ENCODE measurements around the gene SPEM1. TPM values are rescaled to one million over a fixed set of nuclear protein-coding genes. Genes with fewer than 3 reads are reported as not detected.

Gene SPEM1
- total and polyA plus RNA-seq, 2 of the 13 experiments (the other 11 are each of a cell fraction or from before 2014, with no cell fraction given) = not detected

- no peak for TF ChIP-seq MYPOP (CRISPR knock-in tag; IDR thresholded peaks at IDR 0.05)
- no peak for TF ChIP-seq HMG20B (CRISPR knock-in tag; conservative IDR thresholded peaks at IDR 0.05)
- no peak for TF ChIP-seq ZNF101 (CRISPR knock-in tag; IDR thresholded peaks at IDR 0.05; ENCODE audit: borderline replicate concordance, low read depth)
- TF ChIP-seq SMARCE1 (IDR thresholded peaks at IDR 0.05; ENCODE audit: borderline replicate concordance) = no peak
- no peak for TF ChIP-seq ZNF788 (CRISPR knock-in tag; IDR thresholded peaks at IDR 0.05; ENCODE audit: borderline replicate concordance)
- no peak for TF ChIP-seq SRSF1 (optimal IDR thresholded peaks at IDR 0.05; ENCODE audit: low read depth, low read length)
- TF ChIP-seq ZNF546 (CRISPR knock-in tag; conservative IDR thresholded peaks at IDR 0.05) = no peak; the same call in 1 of the 2 replicates
- no peak for TF ChIP-seq ZNF337 (CRISPR knock-in tag; IDR thresholded peaks at IDR 0.05; ENCODE audit: borderline replicate concordance, low read depth)
- 0 out of 2 replicates have a peak, but pooled peaks have one; percentile 33 for TF ChIP-seq EED (CRISPR knock-in tag; IDR thresholded peaks at IDR 0.05)
- no peak for TF ChIP-seq CENPX (CRISPR knock-in tag; IDR thresholded peaks at IDR 0.05)
- TF ChIP-seq IKZF5 (CRISPR knock-in tag; IDR thresholded peaks at IDR 0.05) = no peak
- peak; percentile 58; the same call in 1 of the 2 replicates for TF ChIP-seq ZFP91 (CRISPR knock-in tag; IDR thresholded peaks at IDR 0.05; ENCODE audit: borderline replicate concordance)
- TF ChIP-seq ZBTB20 (CRISPR knock-in tag; IDR thresholded peaks at IDR 0.05; ENCODE audit: borderline replicate concordance, low read depth) = no peak
- no peak for TF ChIP-seq NR2C2 (CRISPR knock-in tag; IDR thresholded peaks at IDR 0.05; ENCODE audit: borderline replicate concordance)
- TF ChIP-seq POLR2AphosphoS5 (IDR thresholded peaks at IDR 0.05; ENCODE audit: low read depth, low read length) = no peak
- no peak for TF ChIP-seq CHCHD3 (CRISPR knock-in tag; IDR thresholded peaks at IDR 0.05)
- TF ChIP-seq GMEB1 (CRISPR knock-in tag; IDR thresholded peaks at IDR 0.05; ENCODE audit: borderline replicate concordance) = no peak; the same call in 1 of the 2 replicates
- no peak for TF ChIP-seq ZNF710 (CRISPR knock-in tag; IDR thresholded peaks at IDR 0.05; ENCODE audit: borderline replicate concordance)
- TF ChIP-seq ZNF430 (CRISPR knock-in tag; IDR thresholded peaks at IDR 0.05) = no peak
- 0 out of 2 replicates have a peak, but pooled peaks have one; percentile 2 for TF ChIP-seq PHF21A (CRISPR knock-in tag; IDR thresholded peaks at IDR 0.05)
- 0 out of 2 replicates have a peak, but pooled peaks have one; percentile 62 for TF ChIP-seq ZNF891 (CRISPR knock-in tag; IDR thresholded peaks at IDR 0.05)
- TF ChIP-seq POLR2G (IDR thresholded peaks at IDR 0.05; ENCODE audit: low read depth, low read length) = peak; percentile 44; the same call in 1 of the 2 replicates
These were observed 20.1 kb downstream of the SPEM1 start (continued) for GRCh38 chr17:7440113-7440833.
